GM12864 (cell line): ENCODE data around the gene TSSK2.

Experiments used
- DNase-seq: peaks from one replicate; pipeline ENCODE4 v3.0.0-alpha.2; 2011; ENCODE audit warnings: low read depth
- H3K4me3 ChIP-seq: 2 replicates; pipeline ENCODE4 v1.5.1; 2011; ENCODE audit warnings: mild to moderate bottlenecking, low read depth, low read length, control low read depth
- TF ChIP-seq, protein P1 (sequence below): IDR thresholded peaks from 2 replicates; pipeline ENCODE4 v1.5.1; 2011; ENCODE audit warnings: low read depth, mild to moderate bottlenecking, moderate library complexity, low read length, control low read depth, inconsistent platforms; ENCODE audit errors: missing control alignments

TSSK2 gene

DNA sequence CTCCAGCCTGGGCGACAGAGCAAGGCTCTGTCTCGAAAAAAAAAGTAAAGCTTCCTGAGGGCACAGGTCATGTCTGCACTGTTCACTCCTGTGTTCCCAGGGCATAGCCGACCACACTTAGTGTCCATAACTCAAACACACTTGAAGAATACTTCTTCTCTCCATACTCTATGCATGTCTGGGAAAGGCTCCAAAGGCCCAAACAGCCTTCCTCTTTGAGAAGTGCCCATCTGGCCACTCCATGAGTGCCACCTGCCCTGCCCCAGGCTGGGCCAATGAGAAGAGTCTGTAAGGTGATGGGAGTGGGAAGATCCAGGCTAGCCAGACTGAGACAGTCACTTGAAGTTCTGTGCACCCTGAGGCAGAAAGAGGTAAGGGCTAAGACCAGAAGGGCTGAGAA, 33.6 kb upstream of the TSSK2 start:
- TF ChIP-seq, protein P1, sequence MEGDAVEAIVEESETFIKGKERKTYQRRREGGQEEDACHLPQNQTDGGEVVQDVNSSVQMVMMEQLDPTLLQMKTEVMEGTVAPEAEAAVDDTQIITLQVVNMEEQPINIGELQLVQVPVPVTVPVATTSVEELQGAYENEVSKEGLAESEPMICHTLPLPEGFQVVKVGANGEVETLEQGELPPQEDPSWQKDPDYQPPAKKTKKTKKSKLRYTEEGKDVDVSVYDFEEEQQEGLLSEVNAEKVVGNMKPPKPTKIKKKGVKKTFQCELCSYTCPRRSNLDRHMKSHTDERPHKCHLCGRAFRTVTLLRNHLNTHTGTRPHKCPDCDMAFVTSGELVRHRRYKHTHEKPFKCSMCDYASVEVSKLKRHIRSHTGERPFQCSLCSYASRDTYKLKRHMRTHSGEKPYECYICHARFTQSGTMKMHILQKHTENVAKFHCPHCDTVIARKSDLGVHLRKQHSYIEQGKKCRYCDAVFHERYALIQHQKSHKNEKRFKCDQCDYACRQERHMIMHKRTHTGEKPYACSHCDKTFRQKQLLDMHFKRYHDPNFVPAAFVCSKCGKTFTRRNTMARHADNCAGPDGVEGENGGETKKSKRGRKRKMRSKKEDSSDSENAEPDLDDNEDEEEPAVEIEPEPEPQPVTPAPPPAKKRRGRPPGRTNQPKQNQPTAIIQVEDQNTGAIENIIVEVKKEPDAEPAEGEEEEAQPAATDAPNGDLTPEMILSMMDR: no peak
- no peak for DNase-seq
- H3K4me3 ChIP-seq: no peak overlapping the region

DNA sequence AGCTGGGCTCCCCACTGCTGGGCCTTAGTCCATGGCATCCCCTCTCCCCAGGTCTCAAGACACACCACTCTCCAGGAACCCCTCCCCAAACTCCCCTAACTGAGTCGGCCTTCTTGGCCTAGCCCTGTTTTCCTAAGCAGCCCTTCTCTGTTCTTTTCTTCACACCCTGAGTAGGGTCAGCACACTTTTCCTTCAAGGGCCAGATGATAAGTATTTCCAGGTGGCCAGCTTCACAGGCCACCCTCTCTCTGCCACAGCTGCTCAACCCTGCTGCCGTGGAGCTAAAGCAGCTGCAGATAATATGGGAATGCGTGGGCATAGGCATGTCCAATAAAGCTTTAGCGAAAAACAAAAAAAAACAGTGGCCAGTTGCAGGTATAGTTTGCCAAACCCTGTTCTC, 33.0 kb upstream of the TSSK2 start:
- TF ChIP-seq, protein P1: no peak
- H3K4me3 ChIP-seq: no peak overlapping the region
- DNase-seq: no peak

DNA sequence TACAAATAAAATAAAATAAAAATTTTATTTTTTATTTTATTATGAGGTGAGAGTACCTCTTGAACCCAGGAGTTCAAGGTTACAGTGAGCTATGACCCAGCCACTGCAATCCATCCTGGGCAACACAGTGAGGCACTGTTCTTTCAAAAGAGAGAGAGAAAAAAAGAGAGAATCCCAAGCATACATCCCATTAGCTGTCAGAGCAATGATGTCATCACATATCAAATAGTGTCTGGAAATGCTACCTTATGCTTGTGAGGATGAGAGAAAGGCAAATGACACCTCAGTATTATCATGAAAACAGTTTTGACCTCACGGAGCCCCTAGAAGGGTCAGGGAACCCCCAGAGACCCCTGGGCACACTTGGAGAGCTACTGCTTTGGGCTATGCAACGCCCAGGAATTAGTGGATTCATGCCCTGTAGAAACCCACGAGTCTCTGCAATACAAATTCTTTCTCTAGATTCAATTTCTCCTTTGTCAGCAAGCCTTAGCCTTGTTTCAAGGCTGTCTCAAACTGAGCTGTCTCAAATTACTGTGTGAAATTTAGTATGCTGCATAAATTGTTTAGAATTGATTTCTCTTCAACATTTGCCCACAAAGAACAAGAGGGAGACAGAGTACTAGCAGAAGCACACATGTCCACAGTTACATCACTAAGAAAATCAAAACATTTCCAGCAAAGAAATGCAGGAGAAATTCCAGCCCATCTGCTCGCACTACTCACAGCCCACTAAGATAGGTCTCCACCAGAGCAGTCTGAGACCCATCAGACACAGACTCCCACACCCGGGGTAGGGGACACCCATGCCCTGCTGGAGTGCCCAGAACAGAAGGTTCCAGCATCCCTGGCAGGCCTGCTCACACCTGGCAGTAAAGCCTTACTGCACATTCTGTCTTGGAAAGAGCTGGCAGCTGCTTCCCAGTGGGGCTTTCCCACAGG, 27.0 kb upstream of the TSSK2 start:
- TF ChIP-seq, protein P1: no peak
- no peak for DNase-seq
- no peak overlapping the region for H3K4me3 ChIP-seq

DNA sequence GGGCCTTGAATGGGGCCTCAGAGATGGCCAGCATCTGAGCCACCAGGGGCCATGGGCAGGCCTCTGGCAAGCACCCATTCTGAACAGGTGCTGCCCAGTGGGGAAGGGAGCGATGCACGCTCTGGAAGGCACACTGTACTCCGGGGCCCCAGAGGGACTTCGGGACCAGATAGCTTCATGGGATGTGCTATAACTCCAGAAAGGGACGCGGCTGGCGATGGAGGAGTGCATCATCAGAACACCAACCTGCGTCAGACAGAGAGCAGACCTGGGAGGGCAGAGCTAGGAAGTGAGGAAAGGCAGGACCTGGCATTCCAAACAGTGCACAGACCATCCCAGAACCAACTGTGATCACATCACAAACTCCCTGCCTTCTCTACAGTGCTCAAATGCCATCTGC, 25.7 kb upstream of the TSSK2 start:
- DNase-seq: no peak
- TF ChIP-seq, protein P1: no peak
- no peak overlapping the region for H3K4me3 ChIP-seq

DNA sequence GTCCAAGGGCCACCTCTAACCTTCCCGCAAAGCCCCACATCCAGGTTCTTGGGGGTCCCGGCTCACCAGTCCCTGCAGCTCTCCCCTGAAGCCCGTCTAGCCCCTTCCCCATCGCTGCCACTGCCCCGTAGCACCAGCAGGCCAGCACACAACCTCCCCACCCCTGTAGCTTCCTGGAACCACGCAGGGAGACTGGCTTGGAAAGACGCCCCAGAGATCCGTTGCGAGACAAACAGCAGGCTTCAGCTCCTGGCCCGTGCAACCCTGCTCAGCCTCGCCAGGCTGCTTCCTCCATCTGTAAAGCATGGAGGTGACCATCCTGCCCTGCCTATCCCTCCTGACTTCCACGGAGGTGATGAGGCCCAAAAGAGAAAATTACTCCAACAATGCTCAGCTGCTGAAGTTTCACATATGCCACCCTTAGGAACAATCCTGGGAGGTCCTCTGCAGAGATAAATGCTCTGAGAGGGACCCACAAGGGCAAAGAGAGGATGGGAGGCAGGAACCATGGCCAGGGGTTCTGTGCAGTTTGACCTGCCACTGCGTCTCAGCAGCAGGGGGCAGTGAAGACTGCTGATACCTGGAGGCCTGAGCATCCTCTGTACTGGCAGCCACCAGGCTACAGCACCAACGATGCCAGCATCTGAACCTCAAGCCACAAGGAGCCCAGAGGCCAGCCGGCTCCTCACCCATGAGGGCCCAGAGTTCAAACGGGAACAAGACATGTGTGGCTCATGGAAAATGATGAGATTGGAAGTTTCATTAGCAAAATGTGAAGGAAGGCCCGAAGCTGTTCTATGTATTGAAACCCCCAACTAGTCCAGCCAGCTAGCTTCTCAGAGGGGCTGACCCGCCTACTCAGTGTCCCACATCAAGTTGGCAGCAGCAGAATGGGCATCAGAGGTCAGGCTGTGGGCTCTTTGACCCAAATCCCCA, 25.0 kb upstream of the TSSK2 start:
- DNase-seq: no peak
- TF ChIP-seq, protein P1: peak; percentile 67
- H3K4me3 ChIP-seq: no peak overlapping the region

DNA sequence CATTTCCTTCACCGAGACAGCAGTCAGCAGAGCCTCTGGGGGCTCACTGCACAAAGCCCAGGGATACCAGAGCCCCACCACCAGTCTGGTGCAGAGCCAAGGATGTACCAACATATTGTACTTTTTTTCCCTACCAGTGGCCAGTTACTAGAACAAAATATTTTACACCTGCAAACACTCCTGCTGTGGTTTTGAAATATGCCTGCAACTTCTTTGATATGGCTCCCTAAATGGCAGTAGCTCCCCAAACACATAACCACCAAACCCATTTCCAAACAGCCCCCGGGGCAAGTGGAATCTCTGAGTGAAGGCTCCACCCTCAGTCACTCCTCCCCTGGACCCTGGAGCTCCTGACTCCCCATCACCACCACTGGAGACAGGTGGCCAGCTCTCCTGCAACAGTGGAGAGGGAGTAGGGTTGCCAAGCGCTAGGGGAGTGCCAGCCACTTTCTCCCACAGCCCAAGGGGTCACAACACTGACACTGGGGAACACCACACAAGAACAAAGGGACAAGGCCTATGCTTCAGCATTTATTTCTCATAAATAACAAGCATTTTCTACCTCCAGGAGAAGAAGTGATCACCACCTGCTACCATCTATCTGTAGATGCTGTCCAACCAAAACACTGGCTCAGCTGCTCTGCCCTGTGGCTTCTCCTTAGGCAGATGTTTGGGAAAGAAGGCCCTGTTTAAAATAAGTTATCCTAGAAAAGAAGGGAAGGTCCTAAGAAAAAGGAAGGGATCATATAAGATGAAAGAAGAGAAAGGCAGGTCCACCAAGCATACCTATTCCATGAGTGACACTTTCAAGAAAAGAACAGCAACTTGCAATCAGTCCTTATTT, 24.0 kb upstream of the TSSK2 start:
- TF ChIP-seq, protein P1: no peak
- H3K4me3 ChIP-seq: no peak overlapping the region
- no peak for DNase-seq
